ENCODE results near the gene RSU1. TPM values are rescaled to one million over a fixed set of nuclear protein-coding genes. Genes with fewer than 3 reads are reported as not detected.
A peak's percentile ranks its signal among the peaks of the same experiment; 100 is the strongest.

Gene RSU1
- total RNA-seq, 2 donors from 2014 or later: 21.4 to 28.3 TPM

GRCh38 chr10:16545116-16545736, 272.0 kb downstream of the RSU1 start:
- H3K4me1 ChIP-seq: no peaks in the 10 kb centered on the region
- H3K36me3 ChIP-seq (replicated peaks in 1 of 2; ENCODE audit: insufficient read depth in 1 of 2, low read depth in 2 of 2): no peaks in the 10 kb centered on the region
- DNase-seq (peak in 2 of 4 donors; percentile 10 to 24), ATAC-seq (no peak)
- H3K27ac ChIP-seq: no peak overlapping the region
- H3K27me3 ChIP-seq: no peaks in the 10 kb centered on the region
- WGBS, 2 donors: 16 to 29% methylated on average over 7 of the region's 7 CpGs
- no peaks in the 10 kb centered on the region for H3K9me3 ChIP-seq
- H3K4me3 ChIP-seq: no peak overlapping the region
- TF ChIP-seq POLR2A (IDR thresholded peaks at IDR 0.05): no peak
- peak in 6 of 7 experiments; percentile 42 to 60 (median 56) for TF ChIP-seq CTCF (IDR thresholded peaks at IDR 0.05)
- intact Hi-C loops (cut with DNase I): no loop called here

GRCh38 chr10:16544591-16544990, 272.6 kb downstream of the RSU1 start:
- H3K27ac ChIP-seq: no peak overlapping the region
- 68 to 76% methylated on average over 4 of the region's 4 CpGs for WGBS, 2 donors
- no peaks in the 10 kb centered on the region for H3K4me1 ChIP-seq
- no peak overlapping the region for H3K4me3 ChIP-seq
- intact Hi-C loops (cut with DNase I): no loop called here
- H3K36me3 ChIP-seq (replicated peaks in 1 of 2; ENCODE audit: insufficient read depth in 1 of 2, low read depth in 2 of 2): no peaks in the 10 kb centered on the region
- DNase-seq (no peak), ATAC-seq (no peak)
- no peaks in the 10 kb centered on the region for H3K9me3 ChIP-seq
- no peaks in the 10 kb centered on the region for H3K27me3 ChIP-seq
- no peak for TF ChIP-seq POLR2A (IDR thresholded peaks at IDR 0.05)
- no peak for TF ChIP-seq CTCF (IDR thresholded peaks at IDR 0.05)

- Histone ChIP-seq H3K4me3 (no peak overlapping the region), H3K4me1 (no peaks in the 10 kb centered on the region), H3K27me3 (no peaks in the 10 kb centered on the region), H3K27ac (no peak overlapping the region), H3K36me3 (replicated peaks in 1 of 2; ENCODE audit: insufficient read depth in 1 of 2, low read depth in 2 of 2) (no peaks in the 10 kb centered on the region), H3K9me3 (no peaks in the 10 kb centered on the region)
- intact Hi-C loops (cut with DNase I): no loop called here
- DNase-seq (no peak), ATAC-seq (no peak)
- WGBS, 2 donors: 34 to 46% methylated on average over 3 of the region's 3 CpGs
- TF ChIP-seq POLR2A (IDR thresholded peaks at IDR 0.05) (no peak), CTCF (IDR thresholded peaks at IDR 0.05) (no peak)
These were observed 273.1 kb downstream of the RSU1 start for GRCh38 chr10:16544099-16544498.

Small RNA genes within 50 kb of the gene (small RNA-seq; reads per million reads assigned to genes)
- not detected for gene RF02271
